GM10266 (cell line): ENCODE results near the gene GLDC.

ENCODE experiments used
- DNase-seq: peaks from one replicate; pipeline ENCODE4 v3.0.0; 2012; ENCODE audit errors: extremely low spot score
- CTCF ChIP-seq: IDR thresholded peaks from 2 replicates; pipeline ENCODE4 v1.5.1; 2012; ENCODE audit warnings: mild to moderate bottlenecking, low read depth; ENCODE audit not compliant: control insufficient read depth, insufficient read depth; ENCODE audit errors: missing control alignments

Gene GLDC

GRCh38 chr9:6620353-6620752 is 25.2 kb downstream of the GLDC start:
- TF ChIP-seq CTCF: no peak
- DNase-seq: no peak

GRCh38 chr9:6619909-6620308 is 25.6 kb downstream of the GLDC start:
- TF ChIP-seq CTCF: no peak

DNA sequence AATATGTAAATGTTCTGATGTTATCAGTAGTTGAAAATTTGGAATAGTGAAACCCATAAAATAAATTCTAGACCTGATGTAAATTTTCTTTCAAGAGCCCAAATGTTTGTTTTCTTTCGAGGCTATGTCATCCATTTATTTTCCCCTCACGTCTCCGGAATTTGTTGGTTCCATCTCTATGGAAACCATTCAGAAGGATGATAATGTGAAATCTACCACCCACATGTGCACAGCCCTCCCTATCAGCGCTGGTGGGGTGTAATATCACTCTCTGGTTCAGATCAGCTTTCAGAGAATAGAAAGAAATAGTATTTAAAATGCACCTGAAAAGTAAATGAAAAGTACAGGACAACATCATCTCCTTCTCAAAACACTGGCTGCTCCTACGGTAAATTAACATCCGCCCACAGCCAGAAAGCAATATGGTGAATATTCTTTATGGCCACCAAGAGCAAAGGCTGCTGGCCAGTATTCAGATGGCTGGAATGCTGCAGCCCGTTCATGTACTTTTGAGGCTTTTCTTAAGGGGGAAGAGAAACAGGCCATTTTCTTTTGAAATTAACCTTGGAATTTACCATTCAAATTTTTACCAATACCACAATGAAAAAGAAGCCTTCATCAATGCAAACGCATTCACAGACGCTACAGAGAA is 28.5 kb downstream of the GLDC start:
- TF ChIP-seq CTCF: no peak
- no peak for DNase-seq

More at GRCh38 chr9:6619909-6620308, 25.6 kb downstream of the GLDC start:
- DNase-seq: no peak

- no peak for TF ChIP-seq CTCF
Measured at GRCh38 chr9:6614489-6614888, 31.0 kb downstream of the GLDC start.

GRCh38 chr9:6611865-6612264 is 33.7 kb downstream of the GLDC start:
- DNase-seq: no peak
- TF ChIP-seq CTCF: no peak

More at GRCh38 chr9:6614489-6614888, 31.0 kb downstream of the GLDC start:
- no peak for DNase-seq

DNA sequence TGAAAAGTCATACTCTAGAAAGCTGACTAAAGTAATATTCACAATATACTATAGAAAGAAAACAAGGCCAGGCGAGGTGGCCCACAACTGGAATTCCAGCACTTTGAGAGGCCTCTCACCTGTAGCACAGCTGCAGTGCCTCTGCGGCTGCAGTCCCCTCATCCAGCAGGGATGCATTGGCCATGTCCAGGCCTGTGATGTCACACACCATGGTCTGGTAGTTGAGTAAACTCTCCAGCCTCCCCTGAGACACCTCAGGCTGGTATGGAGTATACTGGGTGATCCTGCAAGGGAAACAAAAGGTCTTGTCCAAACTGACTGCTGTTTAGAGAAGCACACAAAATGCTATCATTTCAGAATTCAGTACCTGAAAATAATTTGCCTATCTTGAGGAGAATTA is 35.5 kb downstream of the GLDC start:
- no peak for TF ChIP-seq CTCF
- no peak for DNase-seq

GRCh38 chr9:6609497-6610016 is 36.0 kb downstream of the GLDC start:
- DNase-seq: no peak
- TF ChIP-seq CTCF: no peak
